Prostate gland (tissue), 2 donors: ENCODE measurements around the gene RRAD. TPM values are rescaled to one million over a fixed set of nuclear protein-coding genes. Genes with fewer than 3 reads are reported as not detected.
"Not testable (repeated sequence)": the region's sequence is repeated elsewhere in the genome, so short reads cannot be mapped to it uniquely, and the experiment has no call there.

ENCODE experiments used
- DNase-seq: peaks from one replicate; pipeline ENCODE4 v3.0.0-alpha.2; 2019; ENCODE audit warnings: low spot score
- H3K27ac ChIP-seq, 2 donors: fragments of 200-600 bp; sonication (generic); 2 replicates each; pipeline ENCODE4 v1.5.1; 2017 to 2019
- H3K27me3 ChIP-seq: fragments of 200-600 bp; sonication (generic); replicated peaks from 2 replicates; pipeline ENCODE4 v1.5.1; 2019; ENCODE audit not compliant: insufficient read depth
- H3K36me3 ChIP-seq, 2 donors: fragments of 200-600 bp; sonication (generic); 1 replicate in 1 of 2; 2 replicates in 1 of 2; pipeline versions ENCODE4 v1.5.1 to v1.8.1; 2017 to 2019
- H3K4me1 ChIP-seq: fragments of 200-600 bp; sonication (generic); replicated peaks from 2 replicates; pipeline ENCODE4 v1.5.1; 2019
- H3K4me3 ChIP-seq, 2 donors: fragments of 200-600 bp; sonication (generic); 2 replicates each; pipeline ENCODE4 v1.5.1; 2017 to 2019
- H3K9me3 ChIP-seq: fragments of 200-600 bp; sonication (generic); 2 replicates; pipeline ENCODE4 v1.5.1; 2017
- POLR2A ChIP-seq: fragments of 450-650 bp; IDR thresholded peaks from one replicate; pipeline ENCODE4 v1.6.1; 2016; ENCODE audit warnings: antibody characterized with exemption, mild to moderate bottlenecking
- POLR2AphosphoS5 ChIP-seq: sonication (generic); formaldehyde crosslinking; IDR thresholded peaks from one replicate; pipeline ENCODE4 v1.6.1; 2017; ENCODE audit warnings: antibody characterized with exemption
- WGBS: methylation state at CpG from one replicate; pipeline ENCODE4 v1.1.5; 2018; 5-methylcytosine and 5-hydroxymethylcytosine counted together
- intact Hi-C: fragments of 100-400 bp; cut with DNase I; formaldehyde crosslinking; loops from one replicate; pipeline ENCODE4 v1.14.2; 2022
- total RNA-seq, 2 donors: library from RNA; depleted of rRNA; stranded (reverse); fragments of >200 nt; gene quantifications; one replicate each; pipeline ENCODE4 v1.1.0, GENCODE V29; 2016
- TF ChIP-seq, protein P1 (sequence below), 4 experiments: fragments of 200-600 bp in 2 of 4; fragments of 450-650 bp in 2 of 4; sonication (generic) in 2 of 4; IDR thresholded peaks; 1 replicate in 3 of 4; 2 replicates in 1 of 4; pipeline ENCODE4 v1.5.1; 2016 to 2019; ENCODE audit warnings: antibody characterized with exemption in 4 of 4, mild to moderate bottlenecking in 2 of 4, moderate library complexity in 2 of 4

Gene RRAD
- total RNA-seq, 2 donors from 2014 or later, result 17.0 to 37.0 TPM

DNA sequence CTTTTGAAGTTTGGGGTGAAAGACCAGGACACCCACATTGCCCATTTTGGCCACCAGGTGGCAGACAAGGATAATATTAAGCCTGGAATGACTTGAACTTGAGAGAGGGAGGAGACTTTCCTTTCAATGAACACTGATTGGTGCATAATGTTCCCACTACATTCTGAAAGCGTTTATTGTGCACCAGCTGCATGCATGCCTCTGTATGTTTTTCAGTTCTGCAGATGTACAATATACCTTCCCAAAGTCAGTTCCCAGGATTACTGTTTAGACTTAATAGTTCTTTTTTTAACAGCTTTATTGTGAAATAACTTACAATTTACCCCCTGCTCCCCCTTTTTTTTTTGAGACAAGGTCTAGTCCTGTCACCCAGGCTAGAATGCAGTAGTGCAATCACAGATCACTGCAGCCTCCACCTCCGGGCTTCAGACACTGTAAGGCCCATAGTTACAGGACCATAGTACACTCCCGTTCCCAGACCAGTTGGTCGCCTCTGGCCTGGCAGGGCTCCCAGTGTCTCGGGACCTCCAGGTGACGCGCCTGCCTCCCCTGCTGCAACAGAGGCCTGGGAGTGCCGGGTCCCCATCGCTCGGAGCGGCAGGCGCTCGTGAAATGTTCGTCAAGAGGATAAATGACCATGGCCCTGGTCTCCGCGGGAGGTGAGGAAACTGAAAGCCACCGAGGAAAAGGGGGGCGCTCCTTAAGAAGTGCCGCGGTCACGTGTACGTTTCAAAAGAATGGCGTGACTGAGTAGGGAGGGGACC is 22.1 kb upstream of the RRAD start:
- 0% methylated on average over 18 of the region's 23 CpGs for WGBS
- H3K27ac ChIP-seq, result no peak overlapping the region

DNA sequence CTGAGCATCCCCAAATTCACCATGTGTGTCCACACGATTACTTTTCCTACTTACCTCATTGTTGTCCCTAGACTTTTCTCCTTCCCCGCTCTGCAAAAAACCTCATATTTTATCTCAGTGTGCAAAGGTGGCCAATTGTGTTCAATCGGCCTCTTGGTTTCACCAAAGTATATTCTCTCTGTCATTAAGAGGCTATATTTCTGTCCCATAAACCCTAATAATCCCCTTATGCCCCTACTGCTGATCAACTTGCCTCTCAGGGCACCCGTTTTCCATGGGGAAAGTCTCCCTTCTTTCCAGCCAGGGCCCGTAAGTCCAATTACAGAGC is 21.6 kb upstream of the RRAD start:
- H3K27ac ChIP-seq, result no peak overlapping the region
- intact Hi-C loops, result no loop called here
- no peaks in the 10 kb centered on the region for H3K4me1 ChIP-seq
- no peak overlapping the region for H3K4me3 ChIP-seq
- TF ChIP-seq, protein P1, sequence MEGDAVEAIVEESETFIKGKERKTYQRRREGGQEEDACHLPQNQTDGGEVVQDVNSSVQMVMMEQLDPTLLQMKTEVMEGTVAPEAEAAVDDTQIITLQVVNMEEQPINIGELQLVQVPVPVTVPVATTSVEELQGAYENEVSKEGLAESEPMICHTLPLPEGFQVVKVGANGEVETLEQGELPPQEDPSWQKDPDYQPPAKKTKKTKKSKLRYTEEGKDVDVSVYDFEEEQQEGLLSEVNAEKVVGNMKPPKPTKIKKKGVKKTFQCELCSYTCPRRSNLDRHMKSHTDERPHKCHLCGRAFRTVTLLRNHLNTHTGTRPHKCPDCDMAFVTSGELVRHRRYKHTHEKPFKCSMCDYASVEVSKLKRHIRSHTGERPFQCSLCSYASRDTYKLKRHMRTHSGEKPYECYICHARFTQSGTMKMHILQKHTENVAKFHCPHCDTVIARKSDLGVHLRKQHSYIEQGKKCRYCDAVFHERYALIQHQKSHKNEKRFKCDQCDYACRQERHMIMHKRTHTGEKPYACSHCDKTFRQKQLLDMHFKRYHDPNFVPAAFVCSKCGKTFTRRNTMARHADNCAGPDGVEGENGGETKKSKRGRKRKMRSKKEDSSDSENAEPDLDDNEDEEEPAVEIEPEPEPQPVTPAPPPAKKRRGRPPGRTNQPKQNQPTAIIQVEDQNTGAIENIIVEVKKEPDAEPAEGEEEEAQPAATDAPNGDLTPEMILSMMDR (IDR thresholded peaks at IDR 0.05), result no peak
- TF ChIP-seq POLR2AphosphoS5 (no peak), POLR2A (no peak)
- WGBS, result 24% methylated on average over 5 of the region's 5 CpGs
- H3K9me3 ChIP-seq, result no peaks in the 10 kb centered on the region
- no peak for DNase-seq
- H3K36me3 ChIP-seq, result peaks cover under 1 to 4% of the 10 kb centered on the region in 2 donors
- no peaks in the 10 kb centered on the region for H3K27me3 ChIP-seq

More for the DNA sequence above, 22.1 kb upstream of the RRAD start:
- peak; percentile 80 for DNase-seq
- Histone ChIP-seq H3K4me3 (peak overlapping the region; percentile 35 to 41), H3K9me3 (no peaks in the 10 kb centered on the region), H3K4me1 (no peaks in the 10 kb centered on the region), H3K27me3 (no peaks in the 10 kb centered on the region), H3K36me3 (no peaks in the 10 kb centered on the region)
- intact Hi-C loops, result no loop called here
- TF ChIP-seq POLR2AphosphoS5 (peak; percentile 75), POLR2A (no peak)
- TF ChIP-seq, protein P1 (IDR thresholded peaks at IDR 0.05), result peak; percentile 81 to 91 (median 90)

DNA sequence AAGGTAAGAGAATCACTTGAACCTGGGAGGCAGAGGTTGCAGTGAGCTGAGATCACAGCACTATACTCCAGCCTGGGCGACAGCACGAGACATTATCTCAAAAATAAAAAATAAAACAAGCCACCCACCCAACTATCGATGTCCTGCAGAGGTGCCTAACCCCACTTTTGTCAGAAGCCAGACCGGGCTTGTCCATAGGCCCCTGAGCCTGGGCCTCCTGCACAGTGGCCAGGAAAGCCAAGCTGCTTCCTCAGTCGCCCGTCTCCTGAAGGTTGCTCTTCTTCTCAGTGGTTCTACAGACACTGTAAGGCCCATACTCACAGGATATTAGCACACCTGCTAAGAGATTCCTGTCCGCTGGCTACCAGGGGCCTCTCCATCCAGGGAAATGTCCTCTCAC is 21.2 kb upstream of the RRAD start:
- Histone ChIP-seq H3K36me3 (peaks cover 4% of the 10 kb centered on the region in 2 donors), H3K27me3 (no peaks in the 10 kb centered on the region), H3K9me3 (no peaks in the 10 kb centered on the region), H3K4me3 (no peak overlapping the region), H3K27ac (no peak overlapping the region), H3K4me1 (no peaks in the 10 kb centered on the region)
- no peak for DNase-seq
- intact Hi-C loops, result no loop called here
- 69% methylated on average over 7 of the region's 7 CpGs for WGBS
- no peak for TF ChIP-seq POLR2A
- no peak for TF ChIP-seq POLR2AphosphoS5
- TF ChIP-seq, protein P1 (IDR thresholded peaks at IDR 0.05), result no peak

DNA sequence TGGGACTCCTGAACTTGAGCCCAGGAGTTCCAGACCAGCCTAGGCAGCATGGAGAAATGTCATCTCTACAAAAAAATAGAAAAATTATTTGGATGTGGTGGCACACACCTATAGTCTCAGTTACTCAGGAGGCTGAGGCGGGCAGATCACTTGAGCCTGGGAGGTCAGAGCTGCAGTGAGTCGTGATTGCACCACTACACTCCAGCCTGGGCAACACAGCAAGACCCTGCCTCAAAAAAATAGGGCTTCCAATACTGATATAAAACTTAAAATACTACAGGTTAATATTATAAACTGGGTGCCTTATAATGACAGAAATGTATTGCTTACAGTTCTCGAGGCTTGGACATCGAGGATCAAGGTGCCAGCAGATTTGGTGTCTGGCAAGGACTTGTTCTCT is 20.6 kb upstream of the RRAD start:
- Histone ChIP-seq H3K36me3 (peaks cover 4 to 10% of the 10 kb centered on the region in 2 donors), H3K27me3 (no peaks in the 10 kb centered on the region), H3K27ac (no peak overlapping the region), H3K4me3 (no peak overlapping the region), H3K9me3 (no peaks in the 10 kb centered on the region), H3K4me1 (no peaks in the 10 kb centered on the region)
- WGBS, result 89% methylated on average over 4 of the region's 4 CpGs
- intact Hi-C loops, result no loop called here
- TF ChIP-seq, protein P1 (IDR thresholded peaks at IDR 0.05), result no peak
- TF ChIP-seq POLR2A, result no peak
- TF ChIP-seq POLR2AphosphoS5, result no peak
- DNase-seq, result no peak

DNA sequence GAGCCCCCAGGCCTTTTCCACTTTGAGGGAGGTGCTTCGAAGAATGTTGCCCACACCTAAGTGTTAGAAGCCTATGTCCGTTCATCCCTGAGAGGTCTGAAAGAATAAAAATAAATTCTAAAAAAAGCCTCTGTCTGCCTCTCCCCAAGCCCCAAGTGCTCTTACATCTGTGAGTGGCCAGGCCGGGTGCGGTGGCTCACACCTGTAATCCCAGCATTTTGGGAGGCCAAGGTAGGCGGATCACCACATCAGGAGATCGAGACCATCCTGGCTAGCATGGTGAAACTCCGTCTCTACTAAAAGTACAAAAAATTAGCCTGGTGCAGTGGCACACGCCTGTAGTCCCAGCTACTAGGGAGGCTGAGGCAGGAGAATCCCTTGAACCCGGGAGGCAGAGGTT is 19.6 kb upstream of the RRAD start:
- H3K27ac ChIP-seq, DNase-seq, H3K27me3 ChIP-seq, H3K4me1 ChIP-seq, intact Hi-C loops, H3K9me3 ChIP-seq, H3K4me3 ChIP-seq: not testable (repeated sequence)
- H3K36me3 ChIP-seq, result peaks cover 4 to 20% of the 10 kb centered on the region in 2 donors
- WGBS, result 86% methylated on average over 9 of the region's 9 CpGs
